Naive thymus-derived CD4-positive, alpha-beta T cell (primary cell): ENCODE measurements around the gene PKD1L1. TPM values are rescaled to one million over a fixed set of nuclear protein-coding genes. Genes with fewer than 3 reads are reported as not detected.
A peak's percentile ranks its signal among the peaks of the same experiment; 100 is the strongest.

Experiments
- ATAC-seq: fragments of 150-1000 bp; cut with Tn5 transposase; 2 replicates; pipeline ENCODE4 v1.10.0; 2021; ENCODE audit warnings: mild to moderate bottlenecking, moderate library complexity
- CTCF ChIA-PET: fragments of 350-600 bp; sonication (Branson Sonifier 250); formaldehyde crosslinking; loops from one replicate; lab custom pipeline; 2021; ENCODE audit warnings: antibody characterized with exemption; lab: Charles Lee
- POLR2A ChIA-PET: fragments of 350-600 bp; sonication (Branson Sonifier 250); formaldehyde crosslinking; loops from one replicate; lab custom pipeline; 2021; ENCODE audit warnings: antibody characterized with exemption, inconsistent platforms; lab: Charles Lee
- DNase-seq, 9 donors: peaks; one replicate each; pipeline versions ENCODE4 v3.0.0 to v3.0.0-alpha.2; 2020 to 2022; ENCODE audit warnings: mixed read lengths in 1 of 9
- H3K27ac ChIP-seq: one replicate; pipeline ENCODE4 v1.7.0; 2013; ENCODE audit warnings: mild to moderate bottlenecking, low read depth, low read length, moderate library complexity
- H3K27me3 ChIP-seq, 2 donors: one replicate each; pipeline ENCODE4 v1.7.0; 2013; ENCODE audit warnings: low read length in 2 of 2, mild to moderate bottlenecking in 2 of 2, moderate library complexity in 2 of 2; ENCODE audit not compliant: control insufficient read depth in 2 of 2, insufficient read depth in 2 of 2
- H3K36me3 ChIP-seq, 3 experiments: 1 replicate in 2 of 3; 2 replicates in 1 of 3; pipeline ENCODE4 v1.7.0; 2013; ENCODE audit warnings: low read length in 3 of 3, mild to moderate bottlenecking in 3 of 3, moderate library complexity in 1 of 3; ENCODE audit not compliant: insufficient read depth in 3 of 3, control insufficient read depth in 2 of 3
- H3K4me1 ChIP-seq, 2 donors: one replicate each; pipeline ENCODE4 v1.7.0; 2013; ENCODE audit warnings: low read length in 2 of 2, mild to moderate bottlenecking in 2 of 2, moderate library complexity in 1 of 2; ENCODE audit not compliant: control insufficient read depth in 2 of 2, insufficient read depth in 2 of 2
- H3K4me3 ChIP-seq: 2 replicates; pipeline ENCODE4 v1.7.0; 2013; ENCODE audit warnings: mild to moderate bottlenecking, low read length
- H3K9me3 ChIP-seq, 3 experiments: 1 replicate in 2 of 3; 2 replicates in 1 of 3; pipeline ENCODE4 v1.7.0; 2013; ENCODE audit warnings: low read length in 3 of 3; ENCODE audit not compliant: control insufficient read depth in 2 of 3
- H3K27ac Mint-ChIP-seq, 9 donors: one replicate each; pipeline ENCODE4 v1.8.0; 2020 to 2022; ENCODE audit warnings: mixed read lengths in 9 of 9, mild to moderate bottlenecking in 8 of 9, moderate library complexity in 5 of 9, inconsistent platforms in 2 of 9
- H3K27me3 Mint-ChIP-seq, 5 donors: one replicate each; pipeline ENCODE4 v1.8.0; 2021 to 2022; ENCODE audit warnings: mixed read lengths in 5 of 5, mild to moderate bottlenecking in 1 of 5
- H3K36me3 Mint-ChIP-seq, 5 donors: one replicate each; pipeline ENCODE4 v1.8.0; 2020 to 2022; ENCODE audit warnings: mixed read lengths in 5 of 5, mild to moderate bottlenecking in 3 of 5, inconsistent platforms in 1 of 5
- H3K4me1 Mint-ChIP-seq, 7 donors: one replicate each; pipeline ENCODE4 v1.8.0; 2020 to 2022; ENCODE audit warnings: mixed read lengths in 7 of 7, mild to moderate bottlenecking in 3 of 7, inconsistent platforms in 1 of 7
- H3K4me3 Mint-ChIP-seq, 10 donors: one replicate each; pipeline ENCODE4 v1.8.0; 2020 to 2022; ENCODE audit warnings: mild to moderate bottlenecking in 10 of 10, mixed read lengths in 10 of 10, moderate library complexity in 6 of 10, inconsistent platforms in 2 of 10
- H3K9me3 Mint-ChIP-seq, 11 donors: one replicate each; pipeline ENCODE4 v1.8.0; 2020 to 2022; ENCODE audit warnings: mixed read lengths in 11 of 11, mild to moderate bottlenecking in 4 of 11, inconsistent platforms in 1 of 11, moderate library complexity in 1 of 11
- intact Hi-C, 2 donors: fragments of 100-400 bp; cut with micrococcal nuclease; formaldehyde crosslinking; loops; one replicate each; pipeline ENCODE4 v1.15.1; 2023
- polyA plus RNA-seq, 2 donors: library from polyadenylated mRNA; unstranded; fragments of 300-500 nt; fragmentation: Illumina TruSeq; gene quantifications; one replicate each; pipeline ENCODE4 v1.2.3, GENCODE V29; 2021
- total RNA-seq, 6 experiments: library from RNA in 5 of 6; stranded (reverse) in 5 of 6; gene quantifications; 1 replicate in 5 of 6; 2 replicates in 1 of 6; pipeline ENCODE4 v1.2.3 and lab custom pipeline; 2021 to 2026

Gene PKD1L1
- total and polyA plus RNA-seq, 7 experiments from 2014 or later: 0.07 to 1.5 (median 0.83) TPM; not detected in 1

- Histone ChIP-seq H3K27ac (no peak overlapping the region), H3K4me1 (no peaks in the 10 kb centered on the region), H3K4me3 (no peak overlapping the region), H3K36me3 (no peaks in the 10 kb centered on the region), H3K9me3 (no peaks in the 10 kb centered on the region), H3K27me3 (no peaks in the 10 kb centered on the region)
- H3K27me3 Mint-ChIP-seq: peaks cover 0 to 6% (median 0%) of the 10 kb centered on the region in 5 donors
- no peaks in the 10 kb centered on the region for H3K4me1 Mint-ChIP-seq
- intact Hi-C loops: no loop called here
- CTCF ChIA-PET: no interaction called here
- H3K27ac Mint-ChIP-seq: no peak overlapping the region
- no peaks in the 10 kb centered on the region for H3K9me3 Mint-ChIP-seq
- no peaks in the 10 kb centered on the region for H3K36me3 Mint-ChIP-seq
- no peak for ATAC-seq
- no peak overlapping the region for H3K4me3 Mint-ChIP-seq
- POLR2A ChIA-PET: no interaction called here
- no peak for DNase-seq
Measured at GRCh38 chr7:47827871-47828270, 120.4 kb downstream of the PKD1L1 start.

- no peaks in the 10 kb centered on the region for H3K36me3 Mint-ChIP-seq
- H3K9me3 ChIP-seq: no peaks in the 10 kb centered on the region
- no peak overlapping the region for H3K4me3 ChIP-seq
- H3K27ac ChIP-seq: no peak overlapping the region
- H3K27me3 ChIP-seq: no peaks in the 10 kb centered on the region
- no peaks in the 10 kb centered on the region for H3K4me1 ChIP-seq
- no peak overlapping the region for H3K4me3 Mint-ChIP-seq
- POLR2A ChIA-PET: no interaction called here
- ATAC-seq (no peak), DNase-seq (no peak)
- H3K36me3 ChIP-seq: no peaks in the 10 kb centered on the region
- CTCF ChIA-PET: no interaction called here
- H3K27ac Mint-ChIP-seq: no peak overlapping the region
- intact Hi-C loops: no loop called here
- no peaks in the 10 kb centered on the region for H3K9me3 Mint-ChIP-seq
- H3K4me1 Mint-ChIP-seq: no peaks in the 10 kb centered on the region
- peaks cover 0 to 6% (median 0%) of the 10 kb centered on the region in 5 donors for H3K27me3 Mint-ChIP-seq
Measured at GRCh38 chr7:47827351-47827756, 120.9 kb downstream of the PKD1L1 start.

- no peak for DNase-seq
- ATAC-seq: no peak
- H3K4me1 Mint-ChIP-seq: no peaks in the 10 kb centered on the region
- H3K36me3 Mint-ChIP-seq: no peaks in the 10 kb centered on the region
- intact Hi-C loops: no loop called here
- Histone ChIP-seq H3K9me3 (no peaks in the 10 kb centered on the region), H3K4me1 (no peaks in the 10 kb centered on the region), H3K27me3 (no peaks in the 10 kb centered on the region), H3K4me3 (no peak overlapping the region), H3K27ac (no peak overlapping the region), H3K36me3 (no peaks in the 10 kb centered on the region)
- ChIA-PET POLR2A (no interaction called here), CTCF (no interaction called here)
- H3K27ac Mint-ChIP-seq: no peak overlapping the region
- H3K27me3 Mint-ChIP-seq: peaks cover 0 to 6% (median 0%) of the 10 kb centered on the region in 5 donors
- no peak overlapping the region for H3K4me3 Mint-ChIP-seq
- H3K9me3 Mint-ChIP-seq: no peaks in the 10 kb centered on the region
Measured at GRCh38 chr7:47826754-47827153, 121.5 kb downstream of the PKD1L1 start.

- no peaks in the 10 kb centered on the region for H3K9me3 ChIP-seq
- H3K27ac ChIP-seq: no peak overlapping the region
- Mint-ChIP-seq H3K4me1 (no peaks in the 10 kb centered on the region), H3K36me3 (no peaks in the 10 kb centered on the region), H3K27me3 (peaks cover 0 to 2% (median 0%) of the 10 kb centered on the region in 5 donors), H3K27ac (no peak overlapping the region), H3K9me3 (no peaks in the 10 kb centered on the region), H3K4me3 (no peak overlapping the region)
- no peak for ATAC-seq
- no peaks in the 10 kb centered on the region for H3K36me3 ChIP-seq
- intact Hi-C loops: loop anchor here in 1 of 2 donors (2.0 kb wide), 1 partner anchor 1901 kb away; no protein-coding TSS in a partner anchor
- H3K4me3 ChIP-seq: no peak overlapping the region
- H3K4me1 ChIP-seq: no peaks in the 10 kb centered on the region
- DNase-seq: no peak
- ChIA-PET CTCF (no interaction called here), POLR2A (no interaction called here)
- no peaks in the 10 kb centered on the region for H3K27me3 ChIP-seq
Measured at GRCh38 chr7:47819607-47819920, 128.7 kb downstream of the PKD1L1 start.

GRCh38 chr7:47818796-47819606 lies 129.3 kb downstream of the PKD1L1 start:
- Histone ChIP-seq H3K36me3 (no peaks in the 10 kb centered on the region), H3K9me3 (no peaks in the 10 kb centered on the region), H3K27ac (no peak overlapping the region), H3K4me1 (no peaks in the 10 kb centered on the region), H3K4me3 (no peak overlapping the region), H3K27me3 (no peaks in the 10 kb centered on the region)
- no peaks in the 10 kb centered on the region for H3K9me3 Mint-ChIP-seq
- DNase-seq (peak in 4 of 9 donors; percentile 19 to 43 (median 24)), ATAC-seq (no peak)
- no peak overlapping the region for H3K27ac Mint-ChIP-seq
- intact Hi-C loops: loop anchor here in 1 of 2 donors (2.0 kb wide), 1 partner anchor 1900 kb away; no protein-coding TSS in a partner anchor
- no peaks in the 10 kb centered on the region for H3K4me1 Mint-ChIP-seq
- peaks cover 0 to 2% (median 0%) of the 10 kb centered on the region in 5 donors for H3K27me3 Mint-ChIP-seq
- POLR2A ChIA-PET: no interaction called here
- CTCF ChIA-PET: no interaction called here
- H3K36me3 Mint-ChIP-seq: no peaks in the 10 kb centered on the region
- H3K4me3 Mint-ChIP-seq: no peak overlapping the region

GRCh38 chr7:47817917-47818316 lies 130.3 kb downstream of the PKD1L1 start:
- H3K9me3 ChIP-seq: no peaks in the 10 kb centered on the region
- Mint-ChIP-seq H3K4me1 (no peaks in the 10 kb centered on the region), H3K27ac (no peak overlapping the region), H3K27me3 (peaks cover 0 to 2% (median 0%) of the 10 kb centered on the region in 5 donors), H3K9me3 (no peaks in the 10 kb centered on the region), H3K4me3 (no peak overlapping the region), H3K36me3 (peaks cover 0 to 4% (median 0%) of the 10 kb centered on the region in 5 donors)
- CTCF ChIA-PET: no interaction called here
- H3K4me3 ChIP-seq: no peak overlapping the region
- intact Hi-C loops: loop anchor here in 1 of 2 donors (2.0 kb wide), 1 partner anchor 1899 kb away; no protein-coding TSS in a partner anchor
- POLR2A ChIA-PET: no interaction called here
- DNase-seq: no peak
- no peak for ATAC-seq
- H3K27me3 ChIP-seq: no peaks in the 10 kb centered on the region
- H3K36me3 ChIP-seq: no peaks in the 10 kb centered on the region
- H3K4me1 ChIP-seq: no peaks in the 10 kb centered on the region
- H3K27ac ChIP-seq: no peak overlapping the region

- POLR2A ChIA-PET: no interaction called here
- CTCF ChIA-PET: no interaction called here
Measured at GRCh38 chr7:47816647-47817046, 131.6 kb downstream of the PKD1L1 start.

More at GRCh38 chr7:47816647-47817046, 131.6 kb downstream of the PKD1L1 start:
- intact Hi-C loops: no loop called here
- Mint-ChIP-seq H3K27ac (no peak overlapping the region), H3K36me3 (peaks cover 0 to 7% (median 0%) of the 10 kb centered on the region in 5 donors), H3K9me3 (no peaks in the 10 kb centered on the region), H3K4me1 (no peaks in the 10 kb centered on the region), H3K4me3 (no peak overlapping the region), H3K27me3 (peaks cover 0 to 2% (median 0%) of the 10 kb centered on the region in 5 donors)
- no peak for ATAC-seq
- H3K27ac ChIP-seq: no peak overlapping the region
- H3K4me3 ChIP-seq: no peak overlapping the region
- no peaks in the 10 kb centered on the region for H3K36me3 ChIP-seq
- H3K27me3 ChIP-seq: no peaks in the 10 kb centered on the region
- no peaks in the 10 kb centered on the region for H3K4me1 ChIP-seq
- no peaks in the 10 kb centered on the region for H3K9me3 ChIP-seq
- no peak for DNase-seq
